Psoas muscle (tissue), 8 donors: Measurements from ENCODE around the gene COL27A1. TPM values are rescaled to one million over a fixed set of nuclear protein-coding genes. Genes with fewer than 3 reads are reported as not detected.

Experiments
- ATAC-seq, 4 donors: fragments of 200-7000 bp; cut with Tn5 transposase; one replicate each; pipeline ENCODE4 v1.9.1; 2020; ENCODE audit warnings: moderate library complexity in 3 of 4, mild to moderate bottlenecking in 2 of 4
- DNase-seq, 2 donors: peaks; one replicate each; pipeline ENCODE4 v3.0.0-alpha.2; 2020
- H3K27ac ChIP-seq: fragments of 200-600 bp; one replicate; pipeline ENCODE4 v1.8.0; 2022
- H3K27me3 ChIP-seq, 3 donors: fragments of 200-600 bp in 1 of 3; one replicate each; pipeline versions ENCODE4 v1.6.1 to v1.8.0; 2013 to 2022; ENCODE audit warnings: low read length in 2 of 3, mild to moderate bottlenecking in 2 of 3, moderate library complexity in 1 of 3; ENCODE audit not compliant: insufficient read depth in 3 of 3
- H3K36me3 ChIP-seq, 2 donors: fragments of 200-600 bp in 1 of 2; one replicate each; pipeline versions ENCODE4 v1.6.1 to v1.8.0; 2013 to 2022; ENCODE audit warnings: low read depth in 1 of 2, mild to moderate bottlenecking in 1 of 2, moderate library complexity in 1 of 2; ENCODE audit not compliant: insufficient read depth in 1 of 2
- H3K4me1 ChIP-seq: fragments of 200-600 bp; one replicate; pipeline ENCODE4 v1.8.0; 2022
- H3K4me3 ChIP-seq: fragments of 200-600 bp; one replicate; pipeline ENCODE4 v1.8.0; 2022; ENCODE audit warnings: mild to moderate bottlenecking
- H3K9me3 ChIP-seq: fragments of 200-600 bp; one replicate; pipeline ENCODE4 v1.8.0; 2022
- WGBS, 3 donors: extraction: QIAGEN DNeasy Blood & Tissue Kit; methylation state at CpG; one replicate each; pipeline versions ENCODE4 v1.1.6 to v1.1.7; 2013; 5-methylcytosine and 5-hydroxymethylcytosine counted together
- intact Hi-C, 2 donors: fragments of 100-400 bp; cut with DNase I; formaldehyde crosslinking; loops; one replicate each; pipeline versions ENCODE4 v1.11.0 to v1.14.2; 2022
- polyA plus RNA-seq, 3 donors: library from polyadenylated mRNA; stranded (reverse); fragments of 200-250 nt; gene quantifications; one replicate each; pipeline ENCODE4 v1.2.3, GENCODE V29; 2013
- total RNA-seq, 4 donors: library from RNA; stranded (reverse); fragmentation: NEBNext Ultra II Directional in 2 of 4; extraction: Animal tissue kit (Norgen Biotek cat#: 25700) in 2 of 4; gene quantifications; one replicate each; pipeline versions ENCODE4 v1.2.1 to v1.2.4, GENCODE V29; 2021 to 2023
- TF ChIP-seq, protein P1 (sequence below): fragments of 200-600 bp; IDR thresholded peaks from one replicate; pipeline ENCODE4 v1.8.0; 2022; ENCODE audit warnings: antibody characterized with exemption
- donor health status: healthy with polysubstance abuse.
- donor health status: DM: no; HTN: no; CAD: no; lungs with moderate emphysema.
- donor health status: Bipolar disorder and iron deficiency.
- donor health status: healthy.
- donor health status: DM: yes; HTN: yes; CAD: no.
- donor health status: DM: no; HTN: no; CAD: no.
- donor health status: DM: no; HTN: no; CAD: no.
- donor health status: DM: yes; HTN: yes; CAD: no.

The COL27A1 gene
- total and polyA plus RNA-seq, 7 donors: 1.1 to 8.5 (median 3.9) TPM

DNA sequence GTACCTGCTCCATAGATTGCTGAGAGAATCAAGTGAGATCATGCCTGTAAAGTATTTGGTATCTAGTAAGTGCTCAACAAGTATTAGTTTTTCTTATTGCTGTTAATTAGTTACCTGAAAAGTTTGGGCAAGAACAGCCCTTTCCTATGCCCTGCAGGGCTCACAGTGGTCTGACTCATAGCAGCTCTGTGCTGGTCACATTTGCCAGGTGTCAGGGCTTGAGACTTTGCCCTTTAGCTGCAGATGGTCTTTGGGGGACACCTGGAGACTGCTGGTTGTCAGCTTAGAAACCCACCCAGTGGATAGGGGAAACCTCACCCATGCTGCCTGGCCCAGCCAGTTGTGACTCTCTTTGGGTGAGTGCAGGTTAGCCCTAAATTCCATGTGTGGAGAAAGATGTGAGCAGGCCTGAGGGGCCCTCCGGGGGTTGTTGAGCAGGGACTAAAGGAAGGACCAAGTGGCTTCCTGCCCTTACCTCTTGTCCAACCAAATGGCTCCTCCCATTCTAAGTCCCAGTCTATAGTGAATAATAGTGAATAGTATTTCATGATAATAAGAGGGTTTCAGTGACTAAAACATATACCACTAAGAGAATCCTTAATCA, 9.0 kb downstream of the COL27A1 start:
- Histone ChIP-seq H3K4me1 (peaks cover 25% of the 10 kb centered on the region), H3K4me3 (no peak overlapping the region), H3K9me3 (no peaks in the 10 kb centered on the region), H3K27me3 (no peaks in the 10 kb centered on the region), H3K27ac (no peak overlapping the region), H3K36me3 (no peaks in the 10 kb centered on the region)
- ATAC-seq (no peak), DNase-seq (no peak)
- intact Hi-C loops: no loop called here
- TF ChIP-seq, protein P1, sequence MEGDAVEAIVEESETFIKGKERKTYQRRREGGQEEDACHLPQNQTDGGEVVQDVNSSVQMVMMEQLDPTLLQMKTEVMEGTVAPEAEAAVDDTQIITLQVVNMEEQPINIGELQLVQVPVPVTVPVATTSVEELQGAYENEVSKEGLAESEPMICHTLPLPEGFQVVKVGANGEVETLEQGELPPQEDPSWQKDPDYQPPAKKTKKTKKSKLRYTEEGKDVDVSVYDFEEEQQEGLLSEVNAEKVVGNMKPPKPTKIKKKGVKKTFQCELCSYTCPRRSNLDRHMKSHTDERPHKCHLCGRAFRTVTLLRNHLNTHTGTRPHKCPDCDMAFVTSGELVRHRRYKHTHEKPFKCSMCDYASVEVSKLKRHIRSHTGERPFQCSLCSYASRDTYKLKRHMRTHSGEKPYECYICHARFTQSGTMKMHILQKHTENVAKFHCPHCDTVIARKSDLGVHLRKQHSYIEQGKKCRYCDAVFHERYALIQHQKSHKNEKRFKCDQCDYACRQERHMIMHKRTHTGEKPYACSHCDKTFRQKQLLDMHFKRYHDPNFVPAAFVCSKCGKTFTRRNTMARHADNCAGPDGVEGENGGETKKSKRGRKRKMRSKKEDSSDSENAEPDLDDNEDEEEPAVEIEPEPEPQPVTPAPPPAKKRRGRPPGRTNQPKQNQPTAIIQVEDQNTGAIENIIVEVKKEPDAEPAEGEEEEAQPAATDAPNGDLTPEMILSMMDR: no peak
- WGBS, 3 donors: 86 to 89% (median 87%) methylated on average over 1 of the region's 1 CpG

DNA sequence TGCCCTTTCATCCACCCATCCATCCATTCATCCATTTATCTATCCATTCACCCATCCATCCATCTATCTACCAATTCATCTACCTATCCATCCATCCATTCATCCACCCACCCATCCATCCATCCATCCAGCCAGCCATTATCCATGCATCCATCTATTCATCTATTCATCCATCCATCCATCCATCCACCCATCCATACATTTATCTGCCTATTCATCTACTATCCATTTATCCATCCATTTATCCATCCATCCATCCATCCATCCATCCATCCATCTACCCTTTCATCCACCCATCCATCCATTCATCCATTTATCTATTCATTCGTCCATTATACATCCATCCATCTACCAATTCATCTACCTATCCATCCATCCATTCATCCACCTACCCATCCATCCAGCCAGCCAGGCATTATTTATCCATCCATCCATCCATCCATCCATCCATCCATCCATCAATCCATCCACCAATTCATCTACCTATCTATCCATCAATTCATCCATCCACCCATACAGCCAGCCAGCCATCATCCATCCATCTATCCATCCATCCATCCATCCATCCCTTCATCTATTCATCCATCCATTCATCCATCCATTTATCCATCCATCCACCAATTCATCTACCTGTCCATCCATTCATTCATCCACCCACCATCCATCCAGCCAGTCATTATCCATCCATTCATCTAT, 10.2 kb downstream of the COL27A1 start:
- Histone ChIP-seq H3K9me3 (no peaks in the 10 kb centered on the region), H3K27ac (no peak overlapping the region), H3K4me1 (peaks cover 25% of the 10 kb centered on the region), H3K4me3 (no peak overlapping the region), H3K27me3 (no peaks in the 10 kb centered on the region), H3K36me3 (no peaks in the 10 kb centered on the region)
- TF ChIP-seq, protein P1: no peak
- no peak for DNase-seq
- intact Hi-C loops: no loop called here
- WGBS, 3 donors: 93 to 100% (median 98%) methylated on average over 1 of the region's 1 CpG
- no peak for ATAC-seq

DNA sequence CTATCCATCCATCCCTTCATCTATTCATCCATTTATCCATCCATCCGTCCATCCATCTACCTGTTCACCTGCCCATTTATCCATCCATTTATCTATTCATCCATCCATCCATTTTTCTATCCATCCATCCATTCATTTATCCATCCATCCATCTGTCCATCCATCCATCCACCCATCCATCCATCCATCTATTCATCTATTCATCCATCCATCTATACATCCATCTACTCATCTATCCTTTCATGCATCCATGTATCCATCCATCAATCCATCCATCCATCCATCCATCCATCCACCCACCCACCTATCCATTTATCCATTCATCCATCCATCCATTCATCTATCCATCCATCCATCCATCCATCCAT, 10.8 kb downstream of the COL27A1 start:
- DNase-seq: no peak
- WGBS, 3 donors: 90 to 97% (median 95%) methylated on average over 1 of the region's 1 CpG
- H3K27ac ChIP-seq: no peak overlapping the region
- TF ChIP-seq, protein P1: no peak
- no peaks in the 10 kb centered on the region for H3K36me3 ChIP-seq
- peaks cover 25% of the 10 kb centered on the region for H3K4me1 ChIP-seq
- intact Hi-C loops: no loop called here
- H3K9me3 ChIP-seq: no peaks in the 10 kb centered on the region
- no peak overlapping the region for H3K4me3 ChIP-seq
- ATAC-seq: no peak
- no peaks in the 10 kb centered on the region for H3K27me3 ChIP-seq

DNA sequence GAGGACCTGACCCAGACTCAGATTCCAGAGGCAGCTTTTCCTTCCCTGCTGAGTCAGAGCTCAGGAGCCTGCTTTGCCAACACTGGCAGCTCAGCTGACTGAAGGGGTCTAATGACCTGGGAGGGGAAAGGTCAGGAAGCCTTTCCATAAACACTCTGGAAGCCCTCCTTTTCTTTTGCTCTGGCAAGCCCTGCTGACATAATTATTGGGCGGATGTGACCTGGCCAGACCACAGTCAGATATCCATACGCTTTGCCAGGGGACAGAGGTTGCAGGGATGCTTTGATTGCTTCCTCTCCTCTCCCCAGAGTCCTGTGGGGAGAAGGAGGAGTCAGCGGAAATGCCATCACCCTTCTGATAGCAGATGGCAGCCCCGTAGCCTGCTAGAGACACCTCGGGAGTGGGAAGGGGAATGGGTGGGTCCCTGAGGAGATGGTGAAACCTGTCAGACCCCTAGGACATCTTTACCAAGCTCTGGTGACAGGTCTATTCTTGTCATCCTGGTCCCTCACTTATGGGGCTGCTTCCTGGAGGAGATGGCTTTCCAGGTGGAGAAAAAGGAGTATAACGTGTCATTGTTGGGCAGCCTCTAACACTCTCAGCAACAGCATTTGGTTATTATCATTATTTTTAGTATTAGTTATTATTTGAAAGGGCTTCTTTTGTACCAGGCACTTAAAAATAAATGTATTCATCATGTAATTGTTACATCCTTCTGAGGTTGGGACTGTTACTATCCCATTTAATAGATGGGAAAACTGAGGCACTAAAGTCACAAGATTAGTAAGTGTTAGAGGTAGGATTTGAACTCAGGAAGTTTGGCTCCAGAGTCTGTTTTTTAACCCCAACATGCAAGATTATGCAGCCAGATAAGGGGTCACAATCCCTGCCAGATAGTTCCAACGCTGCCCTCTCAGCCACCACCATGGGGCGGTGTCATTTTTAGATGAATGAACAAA, 11.6 kb downstream of the COL27A1 start:
- Histone ChIP-seq H3K27ac (no peak overlapping the region), H3K36me3 (no peaks in the 10 kb centered on the region), H3K9me3 (no peaks in the 10 kb centered on the region), H3K4me3 (no peak overlapping the region), H3K4me1 (peaks cover 18% of the 10 kb centered on the region), H3K27me3 (no peaks in the 10 kb centered on the region)
- ATAC-seq (no peak), DNase-seq (no peak)
- WGBS, 3 donors: 80 to 90% (median 86%) methylated on average over 8 of the region's 8 CpGs
- TF ChIP-seq, protein P1: no peak
- intact Hi-C loops: no loop called here
